D721Med (cell line): ENCODE data around the gene SHF.

Experiments
- DNase-seq: peaks from one replicate; pipeline ENCODE4 v3.0.0; 2011; ENCODE audit warnings: low spot score; ENCODE audit not compliant: insufficient read length
- FAIRE-seq: peaks from 2 replicates; lab custom pipeline; 2011; peaks lifted over from hg19 to GRCh38; lab: Jason Lieb, UNC
- CTCF ChIP-seq: IDR thresholded peaks from 2 replicates; pipeline ENCODE4 v1.5.1; 2012; ENCODE audit warnings: mild to moderate bottlenecking, control low read depth; ENCODE audit not compliant: insufficient read depth; ENCODE audit errors: missing control alignments

Gene SHF

DNA sequence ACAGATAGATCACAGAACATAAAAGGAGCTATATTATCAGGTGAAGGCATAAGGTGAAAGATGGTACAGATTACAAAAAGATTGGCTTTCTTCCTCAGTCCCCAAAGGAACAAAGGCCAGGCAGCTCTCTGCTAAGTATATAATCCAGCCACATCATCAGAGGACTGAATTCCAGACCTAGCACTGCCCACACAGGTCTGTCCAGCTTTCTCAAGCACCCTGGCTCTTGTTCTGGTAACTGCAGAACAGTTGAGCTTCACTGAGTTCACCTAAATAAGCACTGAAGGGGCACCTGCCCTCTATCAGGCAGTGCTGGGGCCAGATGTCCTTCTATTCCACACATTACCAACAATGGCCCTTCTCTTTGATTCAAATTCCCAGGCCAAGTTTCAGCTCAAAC lies 64.4 kb downstream of the SHF start:
- DNase-seq: no peak
- no peak for TF ChIP-seq CTCF
- FAIRE-seq: no peak

DNA sequence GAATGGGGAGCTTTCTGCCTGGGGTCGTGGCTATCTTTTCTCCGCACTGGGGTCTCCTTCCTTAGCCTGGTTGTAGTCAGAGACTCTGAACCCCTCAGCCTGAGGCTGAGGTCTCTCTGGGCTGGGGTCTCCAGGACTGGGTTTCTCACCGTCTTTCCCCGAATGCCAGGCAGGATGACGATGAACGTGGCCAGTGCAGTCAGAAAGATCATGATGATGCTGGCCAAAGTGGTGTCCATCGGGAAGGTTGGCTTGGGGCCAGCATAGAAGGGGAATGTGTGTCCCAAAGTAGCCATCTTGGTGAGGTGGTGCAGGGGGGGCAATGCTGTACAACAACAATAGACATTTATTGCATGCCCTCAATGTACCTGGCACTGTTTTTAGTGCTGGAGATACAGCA lies 65.0 kb downstream of the SHF start:
- FAIRE-seq (no peak), DNase-seq (no peak)
- TF ChIP-seq CTCF: no peak

DNA sequence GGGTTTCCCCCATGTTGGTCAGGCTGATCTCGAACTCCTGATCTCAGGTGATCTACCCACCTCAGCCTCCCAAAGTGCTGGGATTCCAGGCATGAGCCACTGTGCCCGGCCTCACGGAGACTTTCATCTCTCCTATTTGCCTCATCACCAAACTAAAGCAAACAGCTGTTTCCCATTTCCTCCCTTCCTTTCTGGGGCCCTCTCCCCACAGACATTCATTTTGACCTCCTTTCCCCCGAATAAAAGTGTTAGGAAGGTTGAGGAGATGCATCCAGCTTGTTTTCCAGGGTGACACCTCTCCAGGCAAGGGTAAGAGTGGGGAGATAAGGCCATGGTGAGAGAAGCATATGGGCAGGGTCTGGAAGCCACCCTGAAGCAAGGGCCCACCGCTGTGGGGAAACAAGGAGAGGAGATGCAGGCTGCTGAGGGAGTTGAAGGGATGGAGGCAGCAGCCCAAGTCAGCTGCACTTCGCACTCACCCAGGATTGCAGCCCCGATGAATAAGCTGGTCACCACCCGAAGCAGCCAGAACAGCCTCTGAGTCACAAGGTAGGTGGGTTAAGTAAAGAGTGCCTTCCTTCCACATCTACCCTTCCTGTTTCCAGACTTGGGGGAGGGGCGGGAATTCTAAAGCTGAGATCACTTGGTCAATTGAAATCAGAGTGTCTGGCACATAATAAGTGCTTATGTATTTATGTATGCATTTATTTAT lies 65.9 kb downstream of the SHF start:
- TF ChIP-seq CTCF: no peak
- FAIRE-seq (no peak), DNase-seq (no peak)

- FAIRE-seq (no peak), DNase-seq (no peak)
- TF ChIP-seq CTCF: no peak
These were observed 66.7 kb downstream of the SHF start for GRCh38 chr15:45121020-45121419.

- FAIRE-seq: no peak
These were observed 67.4 kb downstream of the SHF start for GRCh38 chr15:45120081-45120972.

GRCh38 chr15:45118996-45119395 lies 68.8 kb downstream of the SHF start:
- no peak for FAIRE-seq
- no peak for TF ChIP-seq CTCF
- DNase-seq: no peak

More at GRCh38 chr15:45120081-45120972, 67.4 kb downstream of the SHF start:
- TF ChIP-seq CTCF: no peak
- no peak for DNase-seq

- FAIRE-seq (peak; percentile 21), DNase-seq (peak; percentile 98)
- TF ChIP-seq CTCF: peak; percentile 100
These were observed 69.6 kb downstream of the SHF start for GRCh38 chr15:45118131-45118588.
